ENCODE data around the gene MAN1A1. TPM values are rescaled to one million over a fixed set of nuclear protein-coding genes. Genes with fewer than 3 reads are reported as not detected.

Gene MAN1A1
- total and polyA plus RNA-seq, 2 of the 4 experiments (the other 2 are of a cell fraction), result 5.9 to 6.4 TPM

- no peak for DNase-seq
- ChIA-PET CTCF (no interaction called here), POLR2A (ENCODE audit: unreplicated experiment) (no interaction called here)
- dilution Hi-C loops (cut with HindIII; ENCODE audit: low sequenced_read_pairs, unreplicated experiment), result no loop called here
- H2BK15ac ChIP-seq (ENCODE audit: low read depth, low read length), result no peak overlapping the region
- no peak overlapping the region for H3K27ac ChIP-seq (ENCODE audit: insufficient read depth, low read length)
- H3K18ac ChIP-seq (ENCODE audit: low read depth, low read length), result no peak overlapping the region
- BruUV-seq (replicated peaks), result no TSS peak
- H4K20me1 ChIP-seq (ENCODE audit: insufficient read depth, low read length), result no peaks in the 10 kb centered on the region
- no peak overlapping the region for H2AK5ac ChIP-seq (ENCODE audit: low read depth, low read length)
- no peak overlapping the region for H2BK20ac ChIP-seq (ENCODE audit: low read depth, low read length)
- in situ Hi-C loops (cut with MboI; ENCODE audit: low sequenced_read_pairs), result no loop called here
- H2AK9ac ChIP-seq (replicated peaks; ENCODE audit: low read depth, low read length, poor library complexity), result no peak overlapping the region
- H3K4me1 ChIP-seq (ENCODE audit: control insufficient read depth, insufficient read depth, low read length), result no peaks in the 10 kb centered on the region
- TF ChIP-seq MAZ (IDR thresholded peaks at IDR 0.05; ENCODE audit: borderline replicate concordance, low read depth, low read length) (no peak), CHD1 (IDR thresholded peaks at IDR 0.05; ENCODE audit: low read depth, low read length) (no peak), FOS (IDR thresholded peaks at IDR 0.05; ENCODE audit: low read depth, low read length) (no peak)
- TF ChIP-seq, protein P1, sequence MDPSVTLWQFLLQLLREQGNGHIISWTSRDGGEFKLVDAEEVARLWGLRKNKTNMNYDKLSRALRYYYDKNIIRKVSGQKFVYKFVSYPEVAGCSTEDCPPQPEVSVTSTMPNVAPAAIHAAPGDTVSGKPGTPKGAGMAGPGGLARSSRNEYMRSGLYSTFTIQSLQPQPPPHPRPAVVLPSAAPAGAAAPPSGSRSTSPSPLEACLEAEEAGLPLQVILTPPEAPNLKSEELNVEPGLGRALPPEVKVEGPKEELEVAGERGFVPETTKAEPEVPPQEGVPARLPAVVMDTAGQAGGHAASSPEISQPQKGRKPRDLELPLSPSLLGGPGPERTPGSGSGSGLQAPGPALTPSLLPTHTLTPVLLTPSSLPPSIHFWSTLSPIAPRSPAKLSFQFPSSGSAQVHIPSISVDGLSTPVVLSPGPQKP (IDR thresholded peaks at IDR 0.05; ENCODE audit: borderline replicate concordance, low read depth, low read length), result no peak
- H3K36me3 ChIP-seq (ENCODE audit: control insufficient read depth, insufficient read depth, low read length), result no peaks in the 10 kb centered on the region
- H4K5ac ChIP-seq (ENCODE audit: low read depth, low read length), result no peak overlapping the region
- H3K4me2 ChIP-seq (ENCODE audit: low read depth, low read length), result no peak overlapping the region
- no peak overlapping the region for H3K23ac ChIP-seq (ENCODE audit: low read depth, low read length)
- H3K79me1 ChIP-seq (ENCODE audit: low read depth in 1 of 2, low read length in 2 of 2), result no peaks in the 10 kb centered on the region
- no peak for ATAC-seq (ENCODE audit: low read depth)
- H4K8ac ChIP-seq (ENCODE audit: low read depth in 2 of 2, low read length in 2 of 2), result no peak overlapping the region
- no peaks in the 10 kb centered on the region; the same call in 1 of the 2 replicates for H3K9me3 ChIP-seq (ENCODE audit: control insufficient read depth, insufficient read depth, low read length)
- no peak overlapping the region for H3K14ac ChIP-seq (replicated peaks; ENCODE audit: low read depth, low read length)
- no peaks in the 10 kb centered on the region for H3K9me1 ChIP-seq (ENCODE audit: insufficient read depth, low read length)
- no peak overlapping the region for H2BK120ac ChIP-seq (ENCODE audit: low read depth, low read length)
- no peaks in the 10 kb centered on the region for H3K27me3 ChIP-seq (ENCODE audit: control insufficient read depth, insufficient read depth, low read length)
- no peak overlapping the region for H3K4ac ChIP-seq (ENCODE audit: low read depth, low read length)
- WGBS, 2 experiments (ENCODE audit: extremely low coverage in 2 of 2, insufficient read length in 1 of 2), result 70% methylated on average over 2 of the region's 8 CpGs; no CpG with 5 or more reads in 1 of the 2 experiments
- intact Hi-C loops (cut with micrococcal nuclease), result no loop called here
- H4K91ac ChIP-seq (ENCODE audit: insufficient read depth, low read depth, low read length), result no peak overlapping the region
- no peak overlapping the region for H3K9ac ChIP-seq (ENCODE audit: low read depth, low read length)
- no peak overlapping the region for H3K56ac ChIP-seq (ENCODE audit: extremely low read depth, insufficient read depth, low read length)
- H2AFZ ChIP-seq (replicated peaks; ENCODE audit: low read length, poor library complexity), result no peak overlapping the region
- no peak overlapping the region for H2BK5ac ChIP-seq (ENCODE audit: low read depth, low read length, poor library complexity, severe bottlenecking)
- no peak overlapping the region for H3K4me3 ChIP-seq (ENCODE audit: insufficient read depth, low read depth, low read length)
These were observed 186.6 kb downstream of the MAN1A1 start for GRCh38 chr6:119163006-119163405.
